Measurements from ENCODE around the gene EYA2. TPM values are rescaled to one million over a fixed set of nuclear protein-coding genes. Genes with fewer than 3 reads are reported as not detected.

The EYA2 gene
- total and polyA plus RNA-seq, 2 donors (not counting 3 experiments of a cell fraction or from before 2014, with no cell fraction given) = not detected

GRCh38 chr20:46953596-46953995 lies 59.0 kb downstream of the EYA2 start:
- Histone ChIP-seq H3K9me3 (replicated peaks; ENCODE audit: control insufficient read depth, insufficient read depth, low read length) (no peaks in the 10 kb centered on the region), H2AFZ (ENCODE audit: low read depth, low read length) (no peak overlapping the region), H3K4me3 (replicated peaks in 1 of 3; ENCODE audit: insufficient read depth in 1 of 3, low read depth in 1 of 3, low read length in 3 of 3) (no peak overlapping the region), H3K36me3 (ENCODE audit: control insufficient read depth in 2 of 2, extremely low read depth in 1 of 2, insufficient read depth in 2 of 2, low read length in 2 of 2) (no peaks in the 10 kb centered on the region), H3K9me1 (replicated peaks; ENCODE audit: control insufficient read depth, extremely low read depth, insufficient read depth, low read length) (no peaks in the 10 kb centered on the region), H3K27ac (ENCODE audit: insufficient read depth, low read depth, low read length) (no peak overlapping the region), H3K79me2 (ENCODE audit: control insufficient read depth, insufficient read depth, low read length) (no peaks in the 10 kb centered on the region), H3K4me2 (ENCODE audit: insufficient read depth, low read length) (no peak overlapping the region), H3K9ac (replicated peaks; ENCODE audit: extremely low read depth, insufficient read depth, low read length) (no peak overlapping the region), H3K4me1 (ENCODE audit: control insufficient read depth, extremely low read depth, insufficient read depth, low read length) (no peaks in the 10 kb centered on the region), H3K27me3 (ENCODE audit: control insufficient read depth in 2 of 2, insufficient read depth in 2 of 2, low read length in 2 of 2) (no peaks in the 10 kb centered on the region), H4K20me1 (replicated peaks; ENCODE audit: control insufficient read depth, extremely low read depth, insufficient read depth, low read length) (no peaks in the 10 kb centered on the region)
- CTCF ChIA-PET = no interaction called here
- no TSS peak for BruUV-seq (replicated peaks)
- dilution Hi-C loops (cut with MboI; ENCODE audit: extremely low pct_ligation_motif_present, low sequenced_read_pairs) = no loop called here
- no peak for TF ChIP-seq POLR2A (IDR thresholded peaks at IDR 0.05; ENCODE audit: low read depth, low read length)
- no peak for TF ChIP-seq CTCF (IDR thresholded peaks at IDR 0.05; ENCODE audit: extremely low read depth in 1 of 2, insufficient read depth in 1 of 2, low read depth in 1 of 2, low read length in 2 of 2)
- TF ChIP-seq FOS (IDR thresholded peaks at IDR 0.05; ENCODE audit: borderline replicate concordance, insufficient read depth, low read length) = no peak
- no peak for TF ChIP-seq GATA2 (IDR thresholded peaks at IDR 0.05; ENCODE audit: insufficient read depth, insufficient read length, low read depth, low read length)
- no peak for TF ChIP-seq JUN (IDR thresholded peaks at IDR 0.05; ENCODE audit: borderline replicate concordance, insufficient read depth, insufficient read length, low read depth)
- no peak for TF ChIP-seq EZH2 (IDR thresholded peaks at IDR 0.05; ENCODE audit: borderline replicate concordance, low read depth, low read length, severe bottlenecking)
- no peak for TF ChIP-seq POLR2AphosphoS5 (IDR thresholded peaks at IDR 0.05; ENCODE audit: insufficient read depth, low read depth, low read length)
- no peak for TF ChIP-seq MYC (IDR thresholded peaks at IDR 0.05; ENCODE audit: low read depth, low read length)
- FAIRE-seq (no peak), DNase-seq (ENCODE audit: low read depth, low spot score) (no peak)
- POLR2A ChIA-PET = no interaction called here
- intact Hi-C loops (cut with micrococcal nuclease) = no loop called here

Measured in endothelial cell of umbilical vein (primary cell).